ENCODE data around the gene ABO. TPM values are rescaled to one million over a fixed set of nuclear protein-coding genes. Genes with fewer than 3 reads are reported as not detected.

Gene ABO
- total and polyA plus RNA-seq, 9 of the 15 experiments (the other 6 are each of a cell fraction or from before 2014, with no cell fraction given): 5.0 to 21.9 (median 11.9) TPM

DNA sequence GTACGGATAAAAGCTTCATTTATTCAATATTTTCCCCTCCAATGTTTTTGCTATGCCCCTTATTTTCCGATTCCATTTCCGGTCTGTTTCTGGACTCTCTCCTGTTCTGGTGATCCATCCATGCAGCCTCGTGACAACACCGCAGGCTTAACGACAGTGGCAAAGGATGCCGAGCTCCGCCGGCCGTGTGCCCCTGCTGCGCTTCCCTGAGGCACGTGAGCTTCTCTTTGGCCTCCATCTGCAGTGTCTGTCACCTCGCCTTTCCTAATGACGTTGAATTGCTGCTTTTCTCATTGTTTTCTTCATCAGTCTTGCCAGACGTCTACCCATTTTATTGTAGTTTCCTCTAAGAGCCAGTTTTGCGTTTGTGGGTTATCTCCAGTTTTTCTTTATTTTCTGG lies 32.3 kb upstream of the ABO start:
- intact Hi-C loops (cut with micrococcal nuclease): no loop called here
- Histone ChIP-seq H3K9me1 (ENCODE audit: control insufficient read depth, insufficient read depth, low read length) (no peaks in the 10 kb centered on the region), H3K9me3 (replicated peaks; ENCODE audit: control insufficient read depth, insufficient read depth, low read depth, low read length) (peaks cover 4% of the 10 kb centered on the region), H3K4me1 (replicated peaks in 1 of 2; ENCODE audit: control insufficient read depth in 2 of 2, insufficient read depth in 2 of 2, low read length in 2 of 2) (peaks cover 3 to 16% of the 10 kb centered on the region in 2 experiments; a peak in 3 of 5 replicates), H3K36me3 (ENCODE audit: control insufficient read depth, insufficient read depth, low read length) (no peaks in the 10 kb centered on the region), H3K27ac (ENCODE audit: extremely low read depth, low read depth, low read length) (no peak overlapping the region), H2AFZ (ENCODE audit: low read depth, low read length) (no peak overlapping the region), H4K20me1 (replicated peaks; ENCODE audit: control insufficient read depth, insufficient read depth, low read length) (no peaks in the 10 kb centered on the region), H3K9ac (ENCODE audit: insufficient read depth in 1 of 2, low read depth in 2 of 2, low read length in 2 of 2) (no peak overlapping the region), H3K79me2 (ENCODE audit: control insufficient read depth, insufficient read depth, low read length) (no peaks in the 10 kb centered on the region), H3K4me3 (no peak overlapping the region), H3K27me3 (ENCODE audit: control insufficient read depth in 2 of 2, insufficient read depth in 2 of 2, low read length in 2 of 2) (peaks cover 0 to 7% of the 10 kb centered on the region in 2 experiments; a peak in 1 of 5 replicates), H3K4me2 (ENCODE audit: insufficient read depth, low read length) (no peak overlapping the region)
- ChIA-PET CTCF (ENCODE audit: low intra/inter-chr PET ratio) (no interaction called here), POLR2A (interaction anchor here (0.6 to 1.9 kb wide), 3 partner anchors 22 to 61 kb away, joined by 3 to 6 read pairs (median 3); partner anchors contain the start of gene ABO)
- TF ChIP-seq KAT2B (IDR thresholded peaks at IDR 0.05; ENCODE audit: low read depth, low read length) (no peak), SIN3A (IDR thresholded peaks at IDR 0.05; ENCODE audit: borderline replicate concordance in 2 of 2, control insufficient read depth in 1 of 2, low read depth in 2 of 2, low read length in 2 of 2) (no peak), MAFK (IDR thresholded peaks at IDR 0.05; ENCODE audit: low read length) (no peak), ZNF217 (CRISPR knock-in tag; IDR thresholded peaks at IDR 0.05) (no peak), BRCA1 (IDR thresholded peaks at IDR 0.05) (no peak), BRCA1 (CRISPR knock-in tag; IDR thresholded peaks at IDR 0.05) (no peak), MTA3 (IDR thresholded peaks at IDR 0.05; ENCODE audit: borderline replicate concordance) (no peak), PRPF4 (IDR thresholded peaks at IDR 0.05; ENCODE audit: insufficient read depth, low read depth, low read length, poor library complexity, severe bottlenecking) (no peak), TRIM24 (IDR thresholded peaks at IDR 0.05) (no peak)
- TF ChIP-seq, protein P1, sequence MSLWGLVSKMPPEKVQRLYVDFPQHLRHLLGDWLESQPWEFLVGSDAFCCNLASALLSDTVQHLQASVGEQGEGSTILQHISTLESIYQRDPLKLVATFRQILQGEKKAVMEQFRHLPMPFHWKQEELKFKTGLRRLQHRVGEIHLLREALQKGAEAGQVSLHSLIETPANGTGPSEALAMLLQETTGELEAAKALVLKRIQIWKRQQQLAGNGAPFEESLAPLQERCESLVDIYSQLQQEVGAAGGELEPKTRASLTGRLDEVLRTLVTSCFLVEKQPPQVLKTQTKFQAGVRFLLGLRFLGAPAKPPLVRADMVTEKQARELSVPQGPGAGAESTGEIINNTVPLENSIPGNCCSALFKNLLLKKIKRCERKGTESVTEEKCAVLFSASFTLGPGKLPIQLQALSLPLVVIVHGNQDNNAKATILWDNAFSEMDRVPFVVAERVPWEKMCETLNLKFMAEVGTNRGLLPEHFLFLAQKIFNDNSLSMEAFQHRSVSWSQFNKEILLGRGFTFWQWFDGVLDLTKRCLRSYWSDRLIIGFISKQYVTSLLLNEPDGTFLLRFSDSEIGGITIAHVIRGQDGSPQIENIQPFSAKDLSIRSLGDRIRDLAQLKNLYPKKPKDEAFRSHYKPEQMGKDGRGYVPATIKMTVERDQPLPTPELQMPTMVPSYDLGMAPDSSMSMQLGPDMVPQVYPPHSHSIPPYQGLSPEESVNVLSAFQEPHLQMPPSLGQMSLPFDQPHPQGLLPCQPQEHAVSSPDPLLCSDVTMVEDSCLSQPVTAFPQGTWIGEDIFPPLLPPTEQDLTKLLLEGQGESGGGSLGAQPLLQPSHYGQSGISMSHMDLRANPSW (CRISPR knock-in tag; IDR thresholded peaks at IDR 0.05): no peak
- TF ChIP-seq, protein P2, sequence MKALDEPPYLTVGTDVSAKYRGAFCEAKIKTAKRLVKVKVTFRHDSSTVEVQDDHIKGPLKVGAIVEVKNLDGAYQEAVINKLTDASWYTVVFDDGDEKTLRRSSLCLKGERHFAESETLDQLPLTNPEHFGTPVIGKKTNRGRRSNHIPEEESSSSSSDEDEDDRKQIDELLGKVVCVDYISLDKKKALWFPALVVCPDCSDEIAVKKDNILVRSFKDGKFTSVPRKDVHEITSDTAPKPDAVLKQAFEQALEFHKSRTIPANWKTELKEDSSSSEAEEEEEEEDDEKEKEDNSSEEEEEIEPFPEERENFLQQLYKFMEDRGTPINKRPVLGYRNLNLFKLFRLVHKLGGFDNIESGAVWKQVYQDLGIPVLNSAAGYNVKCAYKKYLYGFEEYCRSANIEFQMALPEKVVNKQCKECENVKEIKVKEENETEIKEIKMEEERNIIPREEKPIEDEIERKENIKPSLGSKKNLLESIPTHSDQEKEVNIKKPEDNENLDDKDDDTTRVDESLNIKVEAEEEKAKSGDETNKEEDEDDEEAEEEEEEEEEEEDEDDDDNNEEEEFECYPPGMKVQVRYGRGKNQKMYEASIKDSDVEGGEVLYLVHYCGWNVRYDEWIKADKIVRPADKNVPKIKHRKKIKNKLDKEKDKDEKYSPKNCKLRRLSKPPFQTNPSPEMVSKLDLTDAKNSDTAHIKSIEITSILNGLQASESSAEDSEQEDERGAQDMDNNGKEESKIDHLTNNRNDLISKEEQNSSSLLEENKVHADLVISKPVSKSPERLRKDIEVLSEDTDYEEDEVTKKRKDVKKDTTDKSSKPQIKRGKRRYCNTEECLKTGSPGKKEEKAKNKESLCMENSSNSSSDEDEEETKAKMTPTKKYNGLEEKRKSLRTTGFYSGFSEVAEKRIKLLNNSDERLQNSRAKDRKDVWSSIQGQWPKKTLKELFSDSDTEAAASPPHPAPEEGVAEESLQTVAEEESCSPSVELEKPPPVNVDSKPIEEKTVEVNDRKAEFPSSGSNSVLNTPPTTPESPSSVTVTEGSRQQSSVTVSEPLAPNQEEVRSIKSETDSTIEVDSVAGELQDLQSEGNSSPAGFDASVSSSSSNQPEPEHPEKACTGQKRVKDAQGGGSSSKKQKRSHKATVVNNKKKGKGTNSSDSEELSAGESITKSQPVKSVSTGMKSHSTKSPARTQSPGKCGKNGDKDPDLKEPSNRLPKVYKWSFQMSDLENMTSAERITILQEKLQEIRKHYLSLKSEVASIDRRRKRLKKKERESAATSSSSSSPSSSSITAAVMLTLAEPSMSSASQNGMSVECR (CRISPR knock-in tag; IDR thresholded peaks at IDR 0.05): no peak
- TF ChIP-seq, protein P3, sequence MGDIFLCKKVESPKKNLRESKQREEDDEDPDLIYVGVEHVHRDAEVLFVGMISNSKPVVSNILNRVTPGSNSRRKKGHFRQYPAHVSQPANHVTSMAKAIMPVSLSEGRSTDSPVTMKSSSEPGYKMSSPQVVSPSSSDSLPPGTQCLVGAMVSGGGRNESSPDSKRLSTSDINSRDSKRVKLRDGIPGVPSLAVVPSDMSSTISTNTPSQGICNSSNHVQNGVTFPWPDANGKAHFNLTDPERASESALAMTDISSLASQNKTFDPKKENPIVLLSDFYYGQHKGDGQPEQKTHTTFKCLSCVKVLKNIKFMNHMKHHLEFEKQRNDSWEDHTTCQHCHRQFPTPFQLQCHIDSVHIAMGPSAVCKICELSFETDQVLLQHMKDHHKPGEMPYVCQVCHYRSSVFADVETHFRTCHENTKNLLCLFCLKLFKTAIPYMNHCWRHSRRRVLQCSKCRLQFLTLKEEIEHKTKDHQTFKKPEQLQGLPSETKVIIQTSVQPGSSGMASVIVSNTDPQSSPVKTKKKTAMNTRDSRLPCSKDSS (IDR thresholded peaks at IDR 0.05; ENCODE audit: low read depth, partially characterized antibody): no peak
- ATAC-seq (no peak), DNase-seq (ENCODE audit: extremely low read depth in 1 of 4, low spot score in 3 of 4) (no peak), FAIRE-seq (no peak)
- in situ Hi-C loops (cut with MboI): no loop called here
- BruUV-seq (replicated peaks): no TSS peak
- 58% methylated on average over 15 of the region's 16 CpGs for WGBS (ENCODE audit: insufficient coverage, low coverage, missing lambda C conversion rate)

All from K562 (cell line).